SK-N-SH (cell line): ENCODE results near the gene PSG6.
"Not testable (repeated sequence)": the region's sequence is repeated elsewhere in the genome, so short reads cannot be mapped to it uniquely, and the experiment has no call there.

Experiments used
- ELF1 ChIP-seq: IDR thresholded peaks from 2 replicates; pipeline ENCODE4 v1.4.0; 2012
- EP300 ChIP-seq, 2 experiments: IDR thresholded peaks; 2 replicates each; pipeline versions ENCODE4 v1.4.0 to v1.6.1; 2012; ENCODE audit warnings: borderline replicate concordance in 1 of 2, low read depth in 1 of 2, low read length in 1 of 2
- EZH2phosphoT487 ChIP-seq: fragments of 200-600 bp; sonication (generic); IDR thresholded peaks from 2 replicates; pipeline ENCODE4 v1.6.1; 2017; ENCODE audit warnings: low read depth, mixed run types, mild to moderate bottlenecking, antibody characterized with exemption, moderate library complexity, borderline replicate concordance
- JUND ChIP-seq: IDR thresholded peaks from 2 replicates; pipeline ENCODE4 v1.4.0; 2012
- POLR2AphosphoS5 ChIP-seq: IDR thresholded peaks from 2 replicates; pipeline ENCODE4 v1.6.1; 2012; ENCODE audit warnings: low read depth, low read length
- RAD21 ChIP-seq: IDR thresholded peaks from 2 replicates; pipeline ENCODE4 v1.6.1; 2012; ENCODE audit warnings: mild to moderate bottlenecking, low read length
- RXRA ChIP-seq: IDR thresholded peaks from 2 replicates; pipeline ENCODE4 v1.4.0; 2012; ENCODE audit warnings: low read depth, mild to moderate bottlenecking, borderline replicate concordance
- SIN3A ChIP-seq: IDR thresholded peaks from 2 replicates; pipeline ENCODE4 v1.6.1; 2012; ENCODE audit warnings: low read depth, mild to moderate bottlenecking, low read length, moderate library complexity, borderline replicate concordance
- SMC3 ChIP-seq: IDR thresholded peaks from 2 replicates; pipeline ENCODE4 v1.6.1; 2012; ENCODE audit warnings: low read depth, low read length, improper control_type of control experiment
- YY1 ChIP-seq: IDR thresholded peaks from 2 replicates; pipeline ENCODE4 v1.4.0; 2012; ENCODE audit warnings: low read depth, mild to moderate bottlenecking
- ZBTB33 ChIP-seq: IDR thresholded peaks from 2 replicates; pipeline ENCODE4 v1.4.0; 2012; ENCODE audit warnings: low read depth, borderline replicate concordance
- TF ChIP-seq, protein P1 (sequence below): IDR thresholded peaks from 2 replicates; pipeline ENCODE4 v1.6.1; 2012; ENCODE audit warnings: mild to moderate bottlenecking, low read depth, low read length, moderate library complexity
- TF ChIP-seq, protein P2 (sequence below): fragments of 200-600 bp; sonication (generic); IDR thresholded peaks from 2 replicates; pipeline ENCODE4 v1.6.1; 2017; ENCODE audit warnings: antibody characterized with exemption, mild to moderate bottlenecking, moderate library complexity

- TF ChIP-seq, protein P1, sequence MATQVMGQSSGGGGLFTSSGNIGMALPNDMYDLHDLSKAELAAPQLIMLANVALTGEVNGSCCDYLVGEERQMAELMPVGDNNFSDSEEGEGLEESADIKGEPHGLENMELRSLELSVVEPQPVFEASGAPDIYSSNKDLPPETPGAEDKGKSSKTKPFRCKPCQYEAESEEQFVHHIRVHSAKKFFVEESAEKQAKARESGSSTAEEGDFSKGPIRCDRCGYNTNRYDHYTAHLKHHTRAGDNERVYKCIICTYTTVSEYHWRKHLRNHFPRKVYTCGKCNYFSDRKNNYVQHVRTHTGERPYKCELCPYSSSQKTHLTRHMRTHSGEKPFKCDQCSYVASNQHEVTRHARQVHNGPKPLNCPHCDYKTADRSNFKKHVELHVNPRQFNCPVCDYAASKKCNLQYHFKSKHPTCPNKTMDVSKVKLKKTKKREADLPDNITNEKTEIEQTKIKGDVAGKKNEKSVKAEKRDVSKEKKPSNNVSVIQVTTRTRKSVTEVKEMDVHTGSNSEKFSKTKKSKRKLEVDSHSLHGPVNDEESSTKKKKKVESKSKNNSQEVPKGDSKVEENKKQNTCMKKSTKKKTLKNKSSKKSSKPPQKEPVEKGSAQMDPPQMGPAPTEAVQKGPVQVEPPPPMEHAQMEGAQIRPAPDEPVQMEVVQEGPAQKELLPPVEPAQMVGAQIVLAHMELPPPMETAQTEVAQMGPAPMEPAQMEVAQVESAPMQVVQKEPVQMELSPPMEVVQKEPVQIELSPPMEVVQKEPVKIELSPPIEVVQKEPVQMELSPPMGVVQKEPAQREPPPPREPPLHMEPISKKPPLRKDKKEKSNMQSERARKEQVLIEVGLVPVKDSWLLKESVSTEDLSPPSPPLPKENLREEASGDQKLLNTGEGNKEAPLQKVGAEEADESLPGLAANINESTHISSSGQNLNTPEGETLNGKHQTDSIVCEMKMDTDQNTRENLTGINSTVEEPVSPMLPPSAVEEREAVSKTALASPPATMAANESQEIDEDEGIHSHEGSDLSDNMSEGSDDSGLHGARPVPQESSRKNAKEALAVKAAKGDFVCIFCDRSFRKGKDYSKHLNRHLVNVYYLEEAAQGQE, result not testable (repeated sequence)
- TF ChIP-seq RXRA; YY1; EP300 (IDR thresholded peaks at IDR 0.05; ENCODE audit: borderline replicate concordance in 1 of 2, low read depth in 1 of 2, low read length in 1 of 2); ELF1; ZBTB33; RAD21; SIN3A; POLR2AphosphoS5; SMC3; JUND; EZH2phosphoT487: not testable (repeated sequence)
- TF ChIP-seq, protein P2, sequence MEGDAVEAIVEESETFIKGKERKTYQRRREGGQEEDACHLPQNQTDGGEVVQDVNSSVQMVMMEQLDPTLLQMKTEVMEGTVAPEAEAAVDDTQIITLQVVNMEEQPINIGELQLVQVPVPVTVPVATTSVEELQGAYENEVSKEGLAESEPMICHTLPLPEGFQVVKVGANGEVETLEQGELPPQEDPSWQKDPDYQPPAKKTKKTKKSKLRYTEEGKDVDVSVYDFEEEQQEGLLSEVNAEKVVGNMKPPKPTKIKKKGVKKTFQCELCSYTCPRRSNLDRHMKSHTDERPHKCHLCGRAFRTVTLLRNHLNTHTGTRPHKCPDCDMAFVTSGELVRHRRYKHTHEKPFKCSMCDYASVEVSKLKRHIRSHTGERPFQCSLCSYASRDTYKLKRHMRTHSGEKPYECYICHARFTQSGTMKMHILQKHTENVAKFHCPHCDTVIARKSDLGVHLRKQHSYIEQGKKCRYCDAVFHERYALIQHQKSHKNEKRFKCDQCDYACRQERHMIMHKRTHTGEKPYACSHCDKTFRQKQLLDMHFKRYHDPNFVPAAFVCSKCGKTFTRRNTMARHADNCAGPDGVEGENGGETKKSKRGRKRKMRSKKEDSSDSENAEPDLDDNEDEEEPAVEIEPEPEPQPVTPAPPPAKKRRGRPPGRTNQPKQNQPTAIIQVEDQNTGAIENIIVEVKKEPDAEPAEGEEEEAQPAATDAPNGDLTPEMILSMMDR, result not testable (repeated sequence)
These were observed 35.7 kb downstream of the PSG6 start for GRCh38 chr19:42882010-42882409.
